Lower leg skin (tissue), 3 donors: ENCODE results near the gene FBXL3.

Experiments
- POLR2A ChIP-seq, 2 donors: fragments of 450-650 bp; IDR thresholded peaks; one replicate each; pipeline ENCODE4 v1.6.1; 2016 to 2017; ENCODE audit warnings: antibody characterized with exemption in 2 of 2, mild to moderate bottlenecking in 1 of 2, moderate library complexity in 1 of 2
- TF ChIP-seq, protein P1 (sequence below), 3 donors: fragments of 450-650 bp; IDR thresholded peaks; one replicate each; pipeline ENCODE4 v1.5.1; 2016; ENCODE audit warnings: antibody characterized with exemption in 3 of 3, mild to moderate bottlenecking in 3 of 3, moderate library complexity in 2 of 3

- TF ChIP-seq, protein P1, sequence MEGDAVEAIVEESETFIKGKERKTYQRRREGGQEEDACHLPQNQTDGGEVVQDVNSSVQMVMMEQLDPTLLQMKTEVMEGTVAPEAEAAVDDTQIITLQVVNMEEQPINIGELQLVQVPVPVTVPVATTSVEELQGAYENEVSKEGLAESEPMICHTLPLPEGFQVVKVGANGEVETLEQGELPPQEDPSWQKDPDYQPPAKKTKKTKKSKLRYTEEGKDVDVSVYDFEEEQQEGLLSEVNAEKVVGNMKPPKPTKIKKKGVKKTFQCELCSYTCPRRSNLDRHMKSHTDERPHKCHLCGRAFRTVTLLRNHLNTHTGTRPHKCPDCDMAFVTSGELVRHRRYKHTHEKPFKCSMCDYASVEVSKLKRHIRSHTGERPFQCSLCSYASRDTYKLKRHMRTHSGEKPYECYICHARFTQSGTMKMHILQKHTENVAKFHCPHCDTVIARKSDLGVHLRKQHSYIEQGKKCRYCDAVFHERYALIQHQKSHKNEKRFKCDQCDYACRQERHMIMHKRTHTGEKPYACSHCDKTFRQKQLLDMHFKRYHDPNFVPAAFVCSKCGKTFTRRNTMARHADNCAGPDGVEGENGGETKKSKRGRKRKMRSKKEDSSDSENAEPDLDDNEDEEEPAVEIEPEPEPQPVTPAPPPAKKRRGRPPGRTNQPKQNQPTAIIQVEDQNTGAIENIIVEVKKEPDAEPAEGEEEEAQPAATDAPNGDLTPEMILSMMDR (IDR thresholded peaks at IDR 0.05) = no peak
- TF ChIP-seq POLR2A (IDR thresholded peaks at IDR 0.05) = no peak
Observed at GRCh38 chr13:77040835-77041234, 13.9 kb upstream of the FBXL3 start.
